ENCODE data around the gene DIP2C. TPM values are rescaled to one million over a fixed set of nuclear protein-coding genes. Genes with fewer than 3 reads are reported as not detected.
"Not testable (repeated sequence)": the region's sequence is repeated elsewhere in the genome, so short reads cannot be mapped to it uniquely, and the experiment has no call there.

Gene DIP2C
- total RNA-seq, 6 experiments from 2014 or later, result 23.2 to 28.9 (median 26.3) TPM

DNA sequence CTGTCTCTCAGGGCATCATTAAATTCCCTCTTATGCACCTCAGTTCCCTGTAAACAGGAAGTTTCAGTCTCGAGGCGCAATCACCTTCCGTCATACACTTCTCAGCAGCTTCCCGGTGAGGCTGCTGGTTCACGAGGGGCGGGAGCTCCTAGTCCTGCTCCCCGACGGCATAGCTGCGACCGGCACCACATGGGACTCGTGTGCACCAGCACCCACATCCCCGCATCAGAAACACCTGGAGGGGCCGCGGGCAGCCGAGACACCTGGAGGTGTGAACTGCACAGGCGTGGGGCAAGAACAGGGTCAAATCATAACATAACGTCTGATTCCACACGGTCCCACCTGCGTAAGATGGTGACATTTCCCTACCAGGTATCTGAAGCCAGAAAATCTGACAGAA is 52.7 kb downstream of the DIP2C start:
- no peak for DNase-seq
- peaks cover 6% of the 10 kb centered on the region; the same call in 1 of the 2 replicates for H3K27me3 Mint-ChIP-seq (ENCODE audit: insufficient read depth)
- TF ChIP-seq CTCF (IDR thresholded peaks at IDR 0.05), result no peak
- no peak overlapping the region for H3K4me3 Mint-ChIP-seq
- H3K9me3 Mint-ChIP-seq, result no peaks in the 10 kb centered on the region; the same call in 1 of the 2 replicates
- no peak overlapping the region for H3K27ac Mint-ChIP-seq
- H3K4me1 Mint-ChIP-seq (ENCODE audit: low read depth), result peaks cover 6% of the 10 kb centered on the region; the same call in 1 of the 2 replicates
- H3K36me3 Mint-ChIP-seq (ENCODE audit: low read depth), result peaks cover 8% of the 10 kb centered on the region

- Mint-ChIP-seq H3K27ac (no peak overlapping the region), H3K9me3 (no peaks in the 10 kb centered on the region; the same call in 1 of the 2 replicates), H3K36me3 (ENCODE audit: low read depth) (peaks cover 10% of the 10 kb centered on the region), H3K27me3 (ENCODE audit: insufficient read depth) (peaks cover 5% of the 10 kb centered on the region; the same call in 1 of the 2 replicates), H3K4me3 (no peak overlapping the region), H3K4me1 (ENCODE audit: low read depth) (peaks cover 6% of the 10 kb centered on the region; the same call in 1 of the 2 replicates)
- no peak for DNase-seq
- TF ChIP-seq CTCF (IDR thresholded peaks at IDR 0.05), result no peak
Measured at GRCh38 chr10:636016-636730, 53.3 kb downstream of the DIP2C start.

GRCh38 chr10:635088-635861 is 54.2 kb downstream of the DIP2C start:
- Mint-ChIP-seq H3K36me3 (ENCODE audit: low read depth) (peaks cover 14% of the 10 kb centered on the region), H3K27ac (no peak overlapping the region), H3K9me3 (no peaks in the 10 kb centered on the region; the same call in 1 of the 2 replicates), H3K4me3 (no peak overlapping the region), H3K4me1 (ENCODE audit: low read depth) (peaks cover 6% of the 10 kb centered on the region; the same call in 1 of the 2 replicates), H3K27me3 (ENCODE audit: insufficient read depth) (0 out of 2 replicates have a peak, but pooled peaks cover 2% of the 10 kb centered on the region)
- no peak for TF ChIP-seq CTCF (IDR thresholded peaks at IDR 0.05)
- no peak for DNase-seq

DNA sequence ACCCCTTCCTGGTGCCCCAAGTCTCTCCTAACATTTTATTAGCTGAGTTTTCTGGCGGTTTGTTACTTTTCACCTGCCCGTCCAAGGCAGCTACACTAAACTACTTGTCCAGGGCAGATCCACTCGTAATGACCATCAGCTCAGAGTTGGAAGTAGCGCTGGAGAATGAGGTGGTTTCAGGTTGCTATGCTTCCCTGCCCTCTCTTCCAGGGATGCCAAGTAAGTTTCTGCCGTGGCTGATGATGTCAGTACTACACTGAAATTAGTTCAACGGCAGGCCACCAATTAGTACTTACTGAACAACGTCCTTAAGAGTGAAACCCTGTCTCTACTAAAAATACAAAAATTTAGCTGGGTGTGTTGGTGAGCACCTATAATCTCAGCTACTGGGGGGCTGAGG is 55.2 kb downstream of the DIP2C start:
- Mint-ChIP-seq H3K27ac (no peak overlapping the region; the same call in 1 of the 2 replicates), H3K36me3 (ENCODE audit: low read depth) (peaks cover 20% of the 10 kb centered on the region), H3K4me3 (no peak overlapping the region), H3K4me1 (ENCODE audit: low read depth) (peaks cover 6% of the 10 kb centered on the region; the same call in 1 of the 2 replicates), H3K27me3 (ENCODE audit: insufficient read depth) (0 out of 2 replicates have a peak, but pooled peaks cover 2% of the 10 kb centered on the region), H3K9me3 (no peaks in the 10 kb centered on the region; the same call in 1 of the 2 replicates)
- no peak for TF ChIP-seq CTCF (IDR thresholded peaks at IDR 0.05)
- DNase-seq, result no peak

- Mint-ChIP-seq H3K4me3 (no peak overlapping the region), H3K27me3 (ENCODE audit: insufficient read depth) (peaks cover 4% of the 10 kb centered on the region; the same call in 1 of the 2 replicates), H3K9me3 (no peaks in the 10 kb centered on the region; the same call in 1 of the 2 replicates), H3K36me3 (ENCODE audit: low read depth) (peaks cover 20% of the 10 kb centered on the region), H3K27ac (peak overlapping the region; percentile 21; the same call in 1 of the 2 replicates), H3K4me1 (ENCODE audit: low read depth) (peaks cover 6% of the 10 kb centered on the region; the same call in 1 of the 2 replicates)
- no peak for TF ChIP-seq CTCF (IDR thresholded peaks at IDR 0.05)
- no peak for DNase-seq
Measured at GRCh38 chr10:633279-634245, 55.9 kb downstream of the DIP2C start.

GRCh38 chr10:632807-633177 is 56.7 kb downstream of the DIP2C start:
- DNase-seq; H3K4me1 Mint-ChIP-seq (ENCODE audit: low read depth); H3K9me3 Mint-ChIP-seq; H3K27me3 Mint-ChIP-seq (ENCODE audit: insufficient read depth); H3K27ac Mint-ChIP-seq; H3K4me3 Mint-ChIP-seq: not testable (repeated sequence)
- peaks cover 26% of the 10 kb centered on the region for H3K36me3 Mint-ChIP-seq (ENCODE audit: low read depth)

- H3K27me3 Mint-ChIP-seq (ENCODE audit: insufficient read depth); H3K27ac Mint-ChIP-seq; H3K9me3 Mint-ChIP-seq; H3K4me1 Mint-ChIP-seq (ENCODE audit: low read depth); H3K4me3 Mint-ChIP-seq; DNase-seq: not testable (repeated sequence)
- peaks cover 29% of the 10 kb centered on the region for H3K36me3 Mint-ChIP-seq (ENCODE audit: low read depth)
Measured at GRCh38 chr10:632155-632806, 57.2 kb downstream of the DIP2C start.

Measured in HFFc6 (cell line).